HepG2 (cell line): ENCODE data around the gene ACTN2. TPM values are rescaled to one million over a fixed set of nuclear protein-coding genes. Genes with fewer than 3 reads are reported as not detected.

Experiments
- ATF1 ChIP-seq: IDR thresholded peaks from 2 replicates; pipeline ENCODE4 v1.6.1; 2016; ENCODE audit warnings: mild to moderate bottlenecking, control low read depth
- EED ChIP-seq: sonication (generic); formaldehyde crosslinking; IDR thresholded peaks from 2 replicates; pipeline ENCODE4 v1.5.0; 2020; ENCODE audit warnings: mild to moderate bottlenecking, missing genetic modification reagents
- HNF4A ChIP-seq: sonication (generic); formaldehyde crosslinking; IDR thresholded peaks from 2 replicates; pipeline ENCODE4 v1.4.0; 2020; ENCODE audit warnings: missing genetic modification reagents
- IRF9 ChIP-seq: sonication (generic); formaldehyde crosslinking; IDR thresholded peaks from 2 replicates; pipeline ENCODE4 v1.8.0; 2022; ENCODE audit warnings: missing genetic modification reagents, mild to moderate bottlenecking, borderline replicate concordance
- KDM1A ChIP-seq: IDR thresholded peaks from 2 replicates; pipeline ENCODE4 v1.6.1; 2016; ENCODE audit warnings: missing compliant biosample characterization
- KDM2A ChIP-seq: sonication (generic); formaldehyde crosslinking; IDR thresholded peaks from 2 replicates; pipeline ENCODE4 v1.4.0; 2020; ENCODE audit warnings: low read depth, missing genetic modification reagents, borderline replicate concordance
- KLF6 ChIP-seq: IDR thresholded peaks from 2 replicates; pipeline ENCODE4 v1.8.0; 2016; ENCODE audit warnings: missing biosample characterization, missing genetic modification reagents
- MAFG ChIP-seq: sonication (generic); formaldehyde crosslinking; IDR thresholded peaks from 2 replicates; pipeline ENCODE4 v1.5.1; 2020; ENCODE audit warnings: mild to moderate bottlenecking, missing genetic modification reagents
- MEIS2 ChIP-seq: sonication (generic); formaldehyde crosslinking; IDR thresholded peaks from 2 replicates; pipeline ENCODE4 v1.9.0; 2021; ENCODE audit warnings: mild to moderate bottlenecking, missing genetic modification reagents
- NFYB ChIP-seq: sonication (generic); formaldehyde crosslinking; IDR thresholded peaks from 2 replicates; pipeline ENCODE4 v1.4.0; 2020; ENCODE audit warnings: missing genetic modification reagents
- PHF21A ChIP-seq: sonication (generic); formaldehyde crosslinking; IDR thresholded peaks from 2 replicates; pipeline ENCODE4 v1.5.0; 2020; ENCODE audit warnings: mild to moderate bottlenecking, missing genetic modification reagents
- TBX3 ChIP-seq: fragments of 450-650 bp; IDR thresholded peaks from 2 replicates; pipeline ENCODE4 v1.6.1; 2017; ENCODE audit warnings: antibody characterized with exemption, mild to moderate bottlenecking, inconsistent platforms, borderline replicate concordance
- TFE3 ChIP-seq: IDR thresholded peaks from 2 replicates; pipeline ENCODE4 v1.6.1; 2016
- YY1 ChIP-seq: IDR thresholded peaks from 2 replicates; pipeline ENCODE4 v1.6.1; 2011; ENCODE audit warnings: low read length, low read depth, moderate library complexity, mild to moderate bottlenecking; ENCODE audit not compliant: insufficient read depth, insufficient replicate concordance
- ZBTB37 ChIP-seq: sonication (generic); formaldehyde crosslinking; IDR thresholded peaks from 2 replicates; pipeline ENCODE4 v1.4.0; 2020; ENCODE audit warnings: mild to moderate bottlenecking, missing genetic modification reagents
- ZFP36 ChIP-seq: fragments of 150-350 bp; IDR thresholded peaks from 2 replicates; pipeline ENCODE4 v1.6.1; 2018; ENCODE audit warnings: borderline replicate concordance, low read length, low read depth; ENCODE audit not compliant: partially characterized antibody
- ZNF235 ChIP-seq: sonication (generic); formaldehyde crosslinking; IDR thresholded peaks from 2 replicates; pipeline ENCODE4 v1.8.1; 2023; ENCODE audit warnings: mild to moderate bottlenecking, missing genetic modification reagents, borderline replicate concordance
- ZNF383 ChIP-seq: sonication (generic); formaldehyde crosslinking; IDR thresholded peaks from 2 replicates; pipeline ENCODE4 v1.4.0; 2020; ENCODE audit warnings: missing genetic modification reagents, mild to moderate bottlenecking, borderline replicate concordance
- ZNF44 ChIP-seq: sonication (generic); formaldehyde crosslinking; IDR thresholded peaks from 2 replicates; pipeline ENCODE4 v1.5.1; 2020; ENCODE audit warnings: mild to moderate bottlenecking, missing genetic modification reagents
- ZNF558 ChIP-seq: sonication (generic); formaldehyde crosslinking; IDR thresholded peaks from 2 replicates; pipeline ENCODE4 v1.9.0; 2022; ENCODE audit warnings: mild to moderate bottlenecking, missing genetic modification reagents, borderline replicate concordance
- ZNF570 ChIP-seq: sonication (generic); formaldehyde crosslinking; IDR thresholded peaks from 2 replicates; pipeline ENCODE4 v1.4.0; 2020; ENCODE audit warnings: mild to moderate bottlenecking, missing genetic modification reagents, borderline replicate concordance
- ZNF660 ChIP-seq: sonication (generic); formaldehyde crosslinking; IDR thresholded peaks from 2 replicates; pipeline ENCODE4 v1.5.1; 2020; ENCODE audit warnings: mild to moderate bottlenecking, low read depth, missing genetic modification reagents, borderline replicate concordance
- ZSCAN22 ChIP-seq: sonication (generic); formaldehyde crosslinking; IDR thresholded peaks from 2 replicates; pipeline ENCODE4 v1.4.0; 2020; ENCODE audit warnings: mild to moderate bottlenecking, missing genetic modification reagents
- ZSCAN9 ChIP-seq: IDR thresholded peaks from 2 replicates; pipeline ENCODE4 v1.6.1; 2016; ENCODE audit warnings: borderline replicate concordance
- polyA plus RNA-seq, 8 experiments: library from polyadenylated mRNA; depleted of rRNA in 3 of 8; stranded (reverse) in 7 of 8; unstranded in 1 of 8; fragments of >200 nt; fragmentation: Illumina TruSeq in 4 of 8; extraction: Trizol in 4 of 8; gene quantifications; 2 replicates each; pipeline versions ENCODE4 v1.2.1 to v1.2.3, GENCODE V29; 2011 to 2016; ENCODE audit warnings: low read depth in 4 of 8, missing spikeins in 1 of 8, mixed read lengths in 1 of 8; ENCODE audit not compliant: insufficient read depth in 1 of 8
- total RNA-seq, 5 experiments: library from RNA; depleted of rRNA; stranded (reverse); fragments of >200 nt; fragmentation: Illumina TruSeq; extraction: Trizol; gene quantifications; 2 replicates each; pipeline ENCODE4 v1.2.3, GENCODE V29; 2016; ENCODE audit warnings: low read depth in 1 of 5

The ACTN2 gene
- total and polyA plus RNA-seq, 2 of the 13 experiments (the other 11 are each of a cell fraction or from before 2014, with no cell fraction given): 0.04 to 0.13 TPM

- TF ChIP-seq ZFP36: no peak
- peak; percentile 59; the same call in 1 of the 2 replicates for TF ChIP-seq EED (CRISPR knock-in tag)
- TF ChIP-seq ZNF235 (CRISPR knock-in tag): no peak
- no peak for TF ChIP-seq ZNF383 (CRISPR knock-in tag)
- no peak for TF ChIP-seq MEIS2 (CRISPR knock-in tag)
- TF ChIP-seq KDM2A (CRISPR knock-in tag): peak; percentile 79; the same call in 1 of the 2 replicates
- peak; percentile 98 for TF ChIP-seq NFYB
- 0 out of 2 replicates have a peak, but pooled peaks have one; percentile 58 for TF ChIP-seq ZNF558 (CRISPR knock-in tag)
- peak; percentile 16; the same call in 1 of the 2 replicates for TF ChIP-seq ZNF44 (CRISPR knock-in tag)
- no peak for TF ChIP-seq KDM1A
- TF ChIP-seq TFE3 (CRISPR knock-in tag): no peak
- TF ChIP-seq ZBTB37: no peak
- peak; percentile 81; the same call in 1 of the 2 replicates for TF ChIP-seq ZNF660 (CRISPR knock-in tag)
- no peak for TF ChIP-seq TBX3
- no peak for TF ChIP-seq ZNF570 (CRISPR knock-in tag)
- no peak for TF ChIP-seq MAFG (CRISPR knock-in tag)
- 0 out of 2 replicates have a peak, but pooled peaks have one; percentile 46 for TF ChIP-seq KLF6 (CRISPR knock-in tag)
- peak; percentile 64; the same call in 1 of the 2 replicates for TF ChIP-seq ZSCAN9 (CRISPR knock-in tag)
- peak; percentile 78 for TF ChIP-seq YY1
- peak; percentile 80 for TF ChIP-seq ATF1 (CRISPR knock-in tag)
- TF ChIP-seq ZSCAN22 (CRISPR knock-in tag): no peak; the same call in 1 of the 2 replicates
- no peak; the same call in 1 of the 2 replicates for TF ChIP-seq IRF9
- 0 out of 2 replicates have a peak, but pooled peaks have one; percentile 7 for TF ChIP-seq HNF4A (CRISPR knock-in tag)
- no peak for TF ChIP-seq PHF21A
Observed at GRCh38 chr1:236795035-236795756, 108.9 kb downstream of the ACTN2 start, which contains the start of gene MTR (continued).
